GM19035 (cell line): ENCODE data around the gene MED16.
"Not testable (repeated sequence)": the region's sequence is repeated elsewhere in the genome, so short reads cannot be mapped to it uniquely, and the experiment has no call there.

Experiments
- ATAC-seq: cut with Tn5 transposase; IDR thresholded peaks from one replicate; pipeline ENCODE4 v1.9.1; 2021; ENCODE audit not compliant: unreplicated experiment

Gene MED16

GRCh38 chr19:855142-855541 is 37.8 kb downstream of the MED16 start:
- ATAC-seq = no peak

- no peak for ATAC-seq
Measured at GRCh38 chr19:854549-854948, 38.4 kb downstream of the MED16 start.

GRCh38 chr19:853614-854220 is 39.3 kb downstream of the MED16 start:
- ATAC-seq = not testable (repeated sequence)

- no peak for ATAC-seq
Measured at GRCh38 chr19:853014-853585, 39.9 kb downstream of the MED16 start.

GRCh38 chr19:852136-853013 is 40.6 kb downstream of the MED16 start, which contains the start of gene ELANE:
Gene ELANE, plus strand, starts transcription at chr19:852303. Its CDS starts 26 bp downstream, at chr19:852329.
- ATAC-seq = no peak

- ATAC-seq = no peak
Measured at GRCh38 chr19:850979-851335, 42.0 kb downstream of the MED16 start.

GRCh38 chr19:850221-850978 is 42.6 kb downstream of the MED16 start:
- ATAC-seq = no peak

GRCh38 chr19:849195-849594 is 43.8 kb downstream of the MED16 start:
- ATAC-seq = not testable (repeated sequence)

GRCh38 chr19:848386-848921 is 44.5 kb downstream of the MED16 start:
- ATAC-seq = no peak

- no peak for ATAC-seq
Measured at GRCh38 chr19:845707-846521, 47.1 kb downstream of the MED16 start.

GRCh38 chr19:844546-844971 is 48.4 kb downstream of the MED16 start:
- no peak for ATAC-seq

GRCh38 chr19:843836-844545 is 49.0 kb downstream of the MED16 start:
- no peak for ATAC-seq

GRCh38 chr19:843180-843835 is 49.7 kb downstream of the MED16 start:
- ATAC-seq = no peak

- not testable (repeated sequence) for ATAC-seq
Measured at GRCh38 chr19:842802-843179, 50.2 kb downstream of the MED16 start.

- ATAC-seq = no peak
Measured at GRCh38 chr19:840519-841206, 52.3 kb downstream of the MED16 start, which contains the start of gene PRTN3. Gene PRTN3, plus strand, starts transcription at chr19:840999. Its CDS starts 10 bp downstream, at chr19:841009.

- no peak for ATAC-seq
Measured at GRCh38 chr19:835210-835810, 57.7 kb downstream of the MED16 start.

- ATAC-seq = no peak
Measured at GRCh38 chr19:834216-834615, 58.8 kb downstream of the MED16 start.
